DMS79 (cell line): ENCODE measurements around the gene DSCAML1.
"Not testable (repeated sequence)": the region's sequence is repeated elsewhere in the genome, so short reads cannot be mapped to it uniquely, and the experiment has no call there.

Source experiments
- DNase-seq: peaks from one replicate; lab custom pipeline; 2025; lab: John Stamatoyannopoulos, UW

Gene DSCAML1

GRCh38 chr11:117819096-117820040, 22.4 kb upstream of the DSCAML1 start:
- peak; percentile 40 for DNase-seq

DNA sequence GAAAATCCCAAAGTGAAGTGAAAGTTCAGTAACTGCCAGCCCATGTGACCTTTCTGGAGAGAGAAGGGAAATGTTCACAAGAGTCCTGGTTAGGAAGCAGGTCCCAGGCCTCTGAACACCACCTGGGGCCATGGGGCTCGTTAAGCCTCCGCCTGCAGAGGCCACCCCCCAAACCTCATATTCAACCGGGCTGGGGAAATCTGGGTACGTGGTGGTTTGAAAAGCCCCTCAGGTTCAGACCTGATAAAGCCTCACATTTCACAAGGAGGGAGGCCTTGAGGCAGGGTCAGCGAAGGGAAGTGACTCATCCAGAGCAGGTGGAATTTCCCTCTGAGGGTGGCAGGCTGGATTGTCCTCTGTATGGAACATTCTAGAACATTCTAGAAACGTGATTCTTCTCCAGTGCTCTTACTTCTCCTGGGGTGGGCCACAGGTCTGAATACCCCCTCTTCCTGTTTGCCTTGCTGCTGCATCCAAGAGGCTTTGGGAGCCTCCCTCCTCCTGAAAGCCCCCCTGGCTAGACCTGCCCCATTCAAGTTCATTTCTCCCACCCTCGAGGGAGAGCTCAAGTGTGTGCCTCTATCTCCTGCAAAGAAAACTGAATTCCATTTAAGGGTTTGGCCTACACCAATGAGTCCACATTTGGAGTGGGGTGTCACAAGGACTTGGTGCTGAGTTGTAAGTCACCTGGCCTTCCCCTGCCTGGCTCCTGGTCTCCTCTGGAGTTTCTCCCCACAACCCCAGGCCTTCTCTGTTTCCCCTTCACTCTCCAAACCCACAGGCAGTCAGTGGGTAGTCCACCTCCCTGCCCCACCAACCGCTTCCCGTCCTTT, 21.2 kb upstream of the DSCAML1 start:
- no peak for DNase-seq

DNA sequence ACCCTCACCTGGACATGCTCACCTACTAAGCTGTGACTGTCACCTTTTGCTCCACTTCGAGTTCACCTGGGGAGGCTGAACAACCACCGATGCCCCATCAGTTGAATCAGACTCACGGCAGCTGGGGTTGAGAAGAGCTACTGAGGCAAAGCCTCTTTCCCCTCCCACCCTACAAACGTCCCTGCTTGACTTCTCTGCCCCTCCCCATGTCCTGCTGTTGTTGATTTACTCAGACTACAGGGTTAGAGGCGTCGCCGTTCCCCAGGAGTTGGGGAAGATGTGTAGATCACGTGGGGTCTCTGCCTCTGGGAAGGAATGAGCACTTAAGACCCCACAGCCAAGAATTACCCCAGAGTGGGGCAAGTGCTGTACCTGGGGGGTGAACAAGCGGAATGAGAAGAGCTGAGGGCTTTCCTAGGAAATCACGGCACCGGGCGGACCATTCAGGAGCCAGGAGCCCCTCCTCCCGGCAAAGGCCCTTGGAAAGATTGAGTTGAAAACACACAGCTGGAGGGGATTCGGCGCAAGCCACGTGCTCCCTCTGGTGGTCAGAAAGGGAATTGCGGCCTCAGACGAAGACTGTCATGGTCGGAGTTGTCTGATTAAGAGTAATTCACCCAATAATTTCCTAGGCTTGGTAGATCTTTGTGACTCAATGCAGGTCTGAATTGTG, 20.5 kb upstream of the DSCAML1 start:
- peak; percentile 95 for DNase-seq

- no peak for DNase-seq
Measured at GRCh38 chr11:117816846-117817367, 19.9 kb upstream of the DSCAML1 start.

DNA sequence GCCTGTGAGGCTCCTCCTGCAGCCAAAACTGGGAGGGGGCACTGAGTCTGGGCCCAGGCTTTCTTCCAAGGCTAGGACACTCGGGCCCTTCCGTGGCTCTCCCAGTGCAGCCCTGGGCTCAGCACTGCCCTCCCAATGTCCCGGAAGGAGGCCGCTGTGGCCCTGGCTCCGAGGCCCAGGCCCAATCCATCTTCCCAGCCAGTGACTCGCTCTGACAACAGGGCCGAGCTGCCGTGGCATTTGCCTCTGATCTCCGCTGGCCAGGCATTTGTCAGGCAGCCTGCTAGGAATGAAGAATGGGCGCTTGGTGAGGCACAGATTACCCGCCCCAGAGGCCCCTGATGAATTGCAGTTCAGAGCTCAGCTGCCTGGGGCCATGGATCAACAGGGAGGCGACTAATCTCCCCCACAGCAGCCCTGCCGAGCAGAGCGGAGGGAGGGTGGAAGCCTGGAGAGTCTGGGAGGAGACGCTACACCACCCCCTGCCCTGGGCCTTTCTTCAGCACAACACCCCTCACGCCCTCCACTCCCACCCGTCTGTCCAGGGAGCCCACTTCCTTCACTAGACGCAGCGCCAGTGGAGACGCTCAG, 19.2 kb upstream of the DSCAML1 start:
- DNase-seq = no peak

DNA sequence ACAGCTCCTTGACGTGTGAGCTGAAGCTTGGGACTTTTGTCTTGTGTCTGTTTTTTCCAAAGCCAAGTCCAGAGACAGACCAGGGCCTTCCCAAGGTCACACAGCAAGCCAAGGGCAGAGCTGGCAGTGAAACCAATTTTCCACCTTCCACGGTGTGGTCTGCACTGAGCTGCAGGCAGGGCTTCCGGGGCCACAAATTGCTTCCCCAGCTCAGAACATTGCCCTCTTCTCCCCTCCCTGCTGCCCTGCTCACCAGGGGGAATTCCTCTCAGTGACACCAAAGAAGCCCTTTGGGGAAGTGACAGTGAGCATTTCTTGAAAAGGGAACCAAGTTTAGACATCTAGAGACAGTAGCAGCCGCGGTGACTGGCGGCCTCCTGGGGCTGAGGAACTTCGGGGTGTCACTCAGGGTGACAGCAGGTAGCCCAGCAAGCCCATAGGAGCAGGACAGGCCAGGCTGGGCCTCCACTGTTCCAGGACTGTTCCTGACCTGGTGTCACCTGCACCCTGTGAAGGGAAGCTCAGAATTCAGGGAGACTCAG, 18.3 kb upstream of the DSCAML1 start:
- peak; percentile 66 for DNase-seq

DNA sequence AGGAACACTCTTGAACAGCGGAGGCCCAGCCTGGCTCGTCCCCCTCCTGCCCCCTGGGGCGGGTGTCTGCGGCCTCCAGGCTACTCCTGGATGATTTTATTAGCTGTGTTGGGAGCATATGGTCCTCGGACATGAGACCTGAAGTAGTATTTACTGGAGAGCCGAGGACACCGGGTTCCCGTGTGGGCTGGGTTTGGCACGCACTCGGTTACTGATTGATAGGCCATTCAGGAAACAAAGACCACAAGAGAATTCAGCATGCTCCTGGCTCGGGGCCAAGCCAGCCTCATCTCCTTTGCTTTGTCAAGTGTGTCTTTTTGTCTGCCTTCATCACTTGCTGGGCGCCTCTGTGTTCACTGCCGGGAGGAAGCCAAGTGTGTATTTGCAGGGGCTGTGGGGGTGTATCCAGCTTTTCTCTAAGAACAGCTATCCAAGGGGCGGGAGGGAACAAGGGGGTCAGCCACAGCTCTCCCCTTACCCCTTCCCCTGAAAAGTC, 17.8 kb upstream of the DSCAML1 start:
- peak; percentile 86 for DNase-seq

DNA sequence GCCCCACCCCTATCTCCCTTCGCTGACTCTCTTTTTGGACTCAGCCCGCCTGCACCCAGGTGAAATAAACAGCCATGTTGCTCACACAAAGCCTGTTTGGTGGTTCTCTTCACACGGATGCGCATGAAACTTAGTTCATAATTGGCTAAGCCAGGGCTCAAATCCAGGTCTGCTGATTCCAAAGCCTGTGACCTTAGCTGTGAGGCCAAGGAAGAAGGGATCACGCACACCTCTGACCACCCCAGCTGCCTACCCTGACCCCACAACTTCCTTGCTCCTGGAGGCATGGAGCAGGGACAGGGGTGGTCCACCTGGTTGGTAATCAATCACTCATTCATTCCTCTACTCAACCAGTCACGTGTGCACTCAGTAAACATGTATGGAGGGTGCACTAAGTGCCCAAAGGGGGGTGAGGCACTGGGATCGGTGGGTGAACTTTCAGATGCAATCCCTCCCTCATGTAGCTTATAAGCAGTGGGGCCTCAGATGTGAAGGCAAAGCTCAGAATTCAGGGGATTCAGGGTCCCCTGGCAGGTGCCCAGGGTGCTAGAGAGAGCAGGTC, 17.3 kb upstream of the DSCAML1 start:
- DNase-seq = peak; percentile 86

DNA sequence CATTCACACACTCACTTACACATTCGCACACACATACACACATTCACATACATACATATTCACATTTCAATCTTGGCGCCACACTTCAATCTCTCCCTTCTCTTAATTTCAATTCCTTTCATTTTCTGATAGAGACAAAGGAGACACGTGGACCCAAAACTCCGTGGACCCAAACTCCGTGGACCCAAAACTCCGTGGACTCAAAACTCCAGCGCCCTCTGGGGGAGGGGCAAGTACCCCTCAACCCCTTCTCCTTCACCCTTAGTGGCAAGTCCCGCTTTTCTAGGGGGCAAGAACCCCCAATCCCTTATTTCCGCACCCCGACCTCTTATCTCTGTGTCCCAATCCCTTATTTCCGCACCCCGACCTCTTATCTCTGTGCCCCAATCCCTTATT, 13.0 kb upstream of the DSCAML1 start:
- DNase-seq = not testable (repeated sequence)

- DNase-seq = peak; percentile 63
Measured at GRCh38 chr11:117809236-117810055, 12.4 kb upstream of the DSCAML1 start.

DNA sequence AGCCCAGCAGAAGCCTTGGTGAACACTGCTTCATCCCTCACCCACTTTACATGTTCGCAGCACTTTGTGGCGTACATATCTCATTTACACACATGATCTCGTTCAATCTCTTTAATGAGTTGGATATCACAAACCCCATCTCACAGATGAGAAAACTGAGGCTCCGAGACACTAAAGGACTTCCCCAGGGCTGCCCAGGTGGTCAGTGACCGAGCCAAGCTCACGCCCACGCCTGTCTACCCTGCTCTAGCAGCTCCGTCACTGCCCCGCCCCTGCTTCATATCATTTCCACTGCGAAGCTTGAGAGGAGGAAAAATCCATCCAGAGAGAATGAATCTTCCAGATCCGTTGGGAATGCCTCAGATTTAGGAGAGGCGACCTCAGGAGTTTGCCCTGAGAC, 11.8 kb upstream of the DSCAML1 start:
- DNase-seq = no peak

DNA sequence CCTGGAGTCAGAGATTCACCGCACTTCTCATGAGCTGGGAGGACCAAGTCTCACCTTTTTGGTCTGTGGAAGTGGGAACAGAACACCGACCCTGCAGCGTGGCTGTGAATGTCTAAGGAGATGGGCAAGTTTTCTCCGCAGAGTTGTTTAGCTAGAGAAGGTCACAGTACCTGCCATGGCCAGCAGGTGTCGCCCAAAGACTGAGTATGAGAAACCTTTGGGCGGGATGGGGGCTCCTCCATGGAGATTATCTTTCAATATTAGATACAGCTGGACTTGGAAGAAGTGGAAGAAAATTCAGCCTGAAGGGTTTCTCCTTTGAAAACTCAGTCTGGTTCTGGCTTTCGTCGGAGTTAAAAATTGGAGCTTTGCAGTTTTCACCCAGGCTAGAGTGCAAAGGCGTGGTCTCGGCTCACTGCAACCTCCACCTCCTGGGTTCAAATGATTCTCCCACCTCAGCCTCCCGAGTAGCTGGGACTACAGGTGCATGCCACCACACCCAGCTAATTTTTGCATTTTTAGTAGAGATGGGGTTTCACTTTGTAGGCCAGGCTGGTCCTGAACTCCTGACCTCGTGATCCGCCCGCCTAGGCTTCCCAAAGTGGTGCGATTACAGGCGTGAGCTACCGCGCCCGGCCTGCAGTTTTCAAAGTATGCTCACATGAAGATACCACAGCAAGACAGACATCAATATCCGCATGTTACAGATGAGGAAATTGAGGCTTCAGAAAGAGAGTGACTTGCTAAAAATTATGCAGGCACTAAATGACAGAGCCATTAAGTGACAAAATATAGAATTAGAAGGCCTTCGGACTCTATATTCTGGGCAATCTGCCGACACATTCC, 10.7 kb upstream of the DSCAML1 start:
- peak; percentile 30 for DNase-seq

GRCh38 chr11:117806846-117807245, 9.8 kb upstream of the DSCAML1 start:
- DNase-seq = no peak

DNA sequence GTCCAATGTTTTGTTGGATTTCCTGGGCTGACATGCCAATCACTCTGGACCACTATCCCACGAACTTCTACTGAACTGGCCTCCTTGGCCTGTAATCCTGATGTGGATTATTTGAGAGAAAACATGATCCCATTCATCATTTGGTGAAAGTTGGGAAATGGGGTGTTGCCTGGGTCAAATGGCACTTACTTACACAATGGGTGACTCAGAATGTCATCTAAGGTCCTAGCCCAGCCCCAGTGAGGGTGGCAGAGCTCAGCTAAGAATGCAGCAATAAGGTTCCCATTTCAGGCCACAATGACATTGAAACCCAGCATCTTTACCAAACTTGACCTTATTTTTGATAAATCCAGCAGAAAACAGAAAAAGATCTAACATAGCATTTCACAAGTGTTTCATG, 8.0 kb upstream of the DSCAML1 start:
- no peak for DNase-seq

DNA sequence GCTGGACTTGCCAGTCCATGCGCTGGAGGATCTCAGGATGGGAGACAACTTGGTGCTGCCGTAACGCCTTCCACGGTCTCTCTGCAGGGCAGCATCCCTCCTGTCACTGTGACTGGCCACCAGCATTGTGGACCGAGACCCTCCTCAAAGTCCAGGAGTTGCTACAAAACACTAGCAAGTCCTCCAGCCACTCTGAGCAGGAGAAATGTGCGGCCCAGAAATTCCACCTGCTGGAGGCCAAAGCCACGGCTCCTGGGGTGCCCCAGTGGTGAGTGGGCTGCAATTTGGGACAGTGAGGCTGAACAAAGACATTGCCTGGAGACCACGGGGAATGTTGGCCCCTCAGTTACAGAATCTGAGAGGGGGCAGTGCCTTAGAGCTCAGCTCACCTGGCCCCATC, 6.9 kb upstream of the DSCAML1 start:
- DNase-seq = no peak

DNA sequence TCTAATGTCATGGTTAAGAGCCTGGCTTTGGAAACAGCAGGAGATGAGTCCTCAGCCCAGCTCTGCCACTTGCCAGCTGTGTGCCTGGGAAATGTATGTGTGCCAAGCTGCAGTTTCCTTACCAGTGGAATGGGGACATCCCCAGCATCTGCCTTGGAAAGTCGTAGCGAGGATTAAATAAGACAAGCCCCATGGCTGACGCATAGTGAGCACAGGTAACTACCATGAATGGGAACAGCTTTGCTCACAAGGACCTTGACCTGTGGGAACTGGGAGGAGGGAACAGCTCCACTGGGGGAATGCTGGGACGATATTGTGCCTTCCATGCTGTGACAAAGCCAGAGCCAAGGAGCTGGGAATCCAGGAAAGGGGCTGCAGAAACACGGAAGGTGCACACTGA, 2.6 kb upstream of the DSCAML1 start:
- no peak for DNase-seq

DNA sequence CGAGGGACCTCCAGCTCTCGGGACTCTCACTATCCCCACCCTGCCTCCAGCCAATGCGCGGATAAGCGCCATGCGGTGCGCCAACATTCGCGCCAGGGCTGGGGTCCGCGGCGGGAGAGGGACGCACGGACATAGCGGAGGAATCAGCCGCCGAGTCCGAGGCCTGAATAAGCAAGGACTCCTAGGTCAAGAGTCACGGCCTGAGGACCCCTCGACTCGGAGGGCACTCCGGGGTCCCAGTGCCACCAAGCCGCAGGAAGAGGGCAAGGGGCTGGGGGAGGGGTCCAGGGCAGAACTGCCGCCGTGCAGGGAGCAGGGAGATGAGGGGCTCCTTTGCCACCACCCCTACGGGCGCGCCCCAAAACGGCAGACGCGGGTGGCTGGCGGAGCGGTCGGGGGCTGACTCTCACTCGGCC, 552 bp downstream of the DSCAML1 start:
- DNase-seq = no peak

- peak; percentile 70 for DNase-seq
Measured at GRCh38 chr11:117795638-117796455, 1.2 kb downstream of the DSCAML1 start.
